ENCODE measurements around the gene NOC2L. TPM values are rescaled to one million over a fixed set of nuclear protein-coding genes. Genes with fewer than 3 reads are reported as not detected.
A peak's percentile ranks its signal among the peaks of the same experiment; 100 is the strongest.

Gene NOC2L
- total RNA-seq, 1 donor from 2014 or later: 106 TPM

DNA sequence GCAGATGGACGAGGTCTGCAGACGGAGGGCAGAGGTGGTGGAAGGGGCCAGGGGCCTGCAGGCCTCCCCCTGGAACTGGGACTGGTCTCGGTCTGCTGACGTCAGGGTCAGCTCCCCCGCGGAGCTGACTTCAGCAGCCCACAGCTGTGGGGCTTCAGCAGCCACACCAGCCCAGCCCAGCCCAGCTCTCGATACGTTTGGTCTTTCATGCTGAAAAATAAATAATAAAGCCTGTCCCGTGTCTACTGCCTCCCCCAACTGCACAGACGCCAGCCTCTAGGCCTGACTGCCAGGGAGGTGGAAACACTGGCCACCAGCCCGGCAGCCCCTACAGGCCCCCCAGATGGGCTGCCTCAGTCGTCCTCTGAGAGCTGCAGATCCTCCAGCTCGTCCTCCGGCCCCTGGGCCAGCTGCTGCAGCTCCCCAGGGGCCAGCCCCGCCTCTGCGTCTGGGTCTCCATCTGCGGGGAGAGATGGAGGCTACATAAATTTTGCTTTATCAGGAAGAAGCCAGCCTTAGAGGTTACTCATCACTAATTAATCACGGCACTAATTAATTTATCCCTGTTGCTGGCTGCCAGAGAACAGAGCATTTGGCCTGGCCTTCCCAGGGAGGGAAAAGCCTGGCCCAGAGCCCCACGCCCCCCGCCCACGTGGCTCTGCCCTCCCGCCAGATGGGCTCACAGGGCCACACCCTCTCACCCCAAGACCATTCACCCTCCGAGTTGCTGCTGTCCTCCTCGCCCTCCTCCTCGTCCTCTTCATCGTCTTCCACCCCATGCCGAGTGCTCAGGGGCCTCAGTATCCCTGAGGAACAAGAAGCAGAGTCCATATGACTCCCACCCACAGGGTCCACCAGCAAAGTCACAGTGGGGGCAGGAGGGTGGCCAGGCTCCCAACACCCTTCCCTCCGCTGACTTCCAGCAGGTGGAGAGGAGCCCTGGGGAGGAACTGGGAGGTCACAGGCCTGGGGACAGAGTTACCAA lies 14.4 kb downstream of the NOC2L start:
- Mint-ChIP-seq H3K9me3 (no peaks in the 10 kb centered on the region), H3K4me3 (peak overlapping the region; percentile 51)
- DNase-seq (ENCODE audit: low read depth, low spot score): no peak

DNA sequence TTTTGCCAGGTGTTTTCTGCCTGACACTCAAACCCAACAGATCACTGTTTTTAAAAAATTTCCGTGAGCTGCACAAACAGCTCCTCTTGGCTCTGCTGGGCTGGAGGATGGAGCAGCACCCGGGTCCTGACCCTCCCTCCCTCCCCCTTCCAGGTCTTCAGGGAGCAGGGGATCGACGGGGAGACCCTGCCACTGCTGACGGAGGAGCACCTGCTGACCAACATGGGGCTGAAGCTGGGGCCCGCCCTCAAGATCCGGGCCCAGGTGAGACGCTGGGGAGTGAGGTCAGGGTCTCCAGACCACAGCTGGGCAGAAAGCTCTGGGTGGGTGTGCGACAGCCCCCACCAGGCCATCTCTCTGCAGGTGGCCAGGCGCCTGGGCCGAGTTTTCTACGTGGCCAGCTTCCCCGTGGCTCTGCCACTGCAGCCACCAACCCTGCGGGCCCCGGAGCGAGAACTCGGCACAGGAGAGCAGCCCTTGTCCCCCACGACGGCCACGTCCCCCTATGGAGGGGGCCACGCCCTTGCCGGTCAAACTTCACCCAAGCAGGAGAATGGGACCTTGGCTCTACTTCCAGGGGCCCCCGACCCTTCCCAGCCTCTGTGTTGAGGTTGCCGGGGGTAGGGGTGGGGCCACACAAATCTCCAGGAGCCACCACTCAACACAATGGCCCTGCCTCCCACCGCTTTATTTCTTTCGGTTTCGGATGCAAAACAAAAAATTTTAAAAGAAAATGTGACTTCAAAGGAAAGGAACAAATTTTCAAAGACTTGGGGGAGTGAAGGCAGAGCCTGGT lies 15.3 kb downstream of the NOC2L start:
- H3K9me3 Mint-ChIP-seq: no peaks in the 10 kb centered on the region
- no peak overlapping the region for H3K27ac Mint-ChIP-seq (ENCODE audit: unreplicated experiment)
- no peak for TF ChIP-seq CTCF (conservative IDR thresholded peaks at IDR 0.05)
- H3K36me3 Mint-ChIP-seq (ENCODE audit: low read depth): peaks cover 3% of the 10 kb centered on the region
- H3K4me1 Mint-ChIP-seq: no peaks in the 10 kb centered on the region
- no peak for DNase-seq (ENCODE audit: low read depth, low spot score)
- H3K4me3 Mint-ChIP-seq: no peak overlapping the region
- H3K27me3 Mint-ChIP-seq (ENCODE audit: low read depth): peaks cover 59% of the 10 kb centered on the region

More for the DNA sequence above, 14.4 kb downstream of the NOC2L start:
- Mint-ChIP-seq H3K27ac (ENCODE audit: unreplicated experiment) (no peak overlapping the region), H3K4me1 (no peaks in the 10 kb centered on the region), H3K27me3 (ENCODE audit: low read depth) (peaks cover 50% of the 10 kb centered on the region), H3K36me3 (ENCODE audit: low read depth) (peaks cover 3% of the 10 kb centered on the region)
- TF ChIP-seq CTCF (conservative IDR thresholded peaks at IDR 0.05): no peak

- Mint-ChIP-seq H3K4me3 (no peak overlapping the region), H3K9me3 (no peaks in the 10 kb centered on the region), H3K27me3 (ENCODE audit: low read depth) (peaks cover 66% of the 10 kb centered on the region), H3K4me1 (no peaks in the 10 kb centered on the region), H3K27ac (ENCODE audit: unreplicated experiment) (no peak overlapping the region), H3K36me3 (ENCODE audit: low read depth) (peaks cover 3% of the 10 kb centered on the region)
- DNase-seq (ENCODE audit: low read depth, low spot score): no peak
- TF ChIP-seq CTCF (conservative IDR thresholded peaks at IDR 0.05): no peak
These were observed 16.1 kb downstream of the NOC2L start for GRCh38 chr1:942864-943533.

DNA sequence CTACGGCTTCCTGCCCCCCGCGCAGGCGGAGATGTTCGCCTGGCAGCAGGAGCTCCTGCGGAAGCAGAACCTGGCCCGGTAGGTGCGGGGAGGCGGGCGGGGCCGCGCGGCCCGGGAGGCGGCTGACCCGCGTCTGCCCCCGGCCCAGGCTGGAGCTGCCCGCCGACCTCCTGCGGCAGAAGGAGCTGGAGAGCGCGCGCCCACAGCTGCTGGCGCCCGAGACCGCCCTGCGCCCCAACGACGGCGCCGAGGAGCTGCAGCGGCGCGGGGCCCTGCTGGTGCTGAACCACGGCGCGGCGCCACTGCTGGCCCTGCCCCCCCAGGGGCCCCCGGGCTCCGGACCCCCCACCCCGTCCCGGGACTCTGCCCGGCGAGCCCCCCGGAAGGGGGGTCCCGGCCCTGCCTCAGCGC lies 16.6 kb downstream of the NOC2L start:
- Mint-ChIP-seq H3K9me3 (no peaks in the 10 kb centered on the region), H3K27ac (ENCODE audit: unreplicated experiment) (no peak overlapping the region), H3K27me3 (ENCODE audit: low read depth) (peaks cover 71% of the 10 kb centered on the region), H3K36me3 (ENCODE audit: low read depth) (peaks cover 3% of the 10 kb centered on the region), H3K4me3 (no peak overlapping the region), H3K4me1 (no peaks in the 10 kb centered on the region)
- DNase-seq (ENCODE audit: low read depth, low spot score): no peak
- no peak for TF ChIP-seq CTCF (conservative IDR thresholded peaks at IDR 0.05)

All from neural crest cell (in vitro differentiated cells).